Thymus (tissue), 11 donors: ENCODE results near the gene CCDC185. TPM values are rescaled to one million over a fixed set of nuclear protein-coding genes. Genes with fewer than 3 reads are reported as not detected.

Source experiments
- DNase-seq, 9 donors: peaks; one replicate each; pipeline ENCODE4 v3.0.0-alpha.2; 2013; ENCODE audit warnings: low spot score in 9 of 9, low read depth in 6 of 9, missing footprints in 1 of 9
- H3K27ac ChIP-seq, 2 donors: one replicate each; pipeline ENCODE4 v1.5.1; 2013; ENCODE audit warnings: control low read depth in 1 of 2, low read depth in 1 of 2, low read length in 1 of 2, mild to moderate bottlenecking in 1 of 2, moderate library complexity in 1 of 2
- H3K27me3 ChIP-seq, 2 donors: one replicate each; pipeline ENCODE4 v1.5.1; 2013; ENCODE audit warnings: low read length in 1 of 2; ENCODE audit not compliant: control insufficient read depth in 2 of 2, insufficient read depth in 1 of 2
- H3K36me3 ChIP-seq, 2 donors: one replicate each; pipeline ENCODE4 v1.5.1; 2013; ENCODE audit warnings: low read length in 1 of 2, mild to moderate bottlenecking in 1 of 2, moderate library complexity in 1 of 2; ENCODE audit not compliant: control insufficient read depth in 2 of 2, insufficient read depth in 2 of 2
- H3K4me1 ChIP-seq, 2 donors: one replicate each; pipeline ENCODE4 v1.5.1; 2013; ENCODE audit warnings: low read length in 2 of 2; ENCODE audit not compliant: control insufficient read depth in 2 of 2, insufficient read depth in 2 of 2
- H3K4me3 ChIP-seq, 2 donors: one replicate each; pipeline ENCODE4 v1.5.1; 2013; ENCODE audit warnings: low read length in 2 of 2, control low read depth in 1 of 2, mild to moderate bottlenecking in 1 of 2
- H3K9me3 ChIP-seq, 2 donors: one replicate each; pipeline ENCODE4 v1.5.1; 2013; ENCODE audit warnings: low read length in 1 of 2, mild to moderate bottlenecking in 1 of 2; ENCODE audit not compliant: control insufficient read depth in 2 of 2, insufficient read depth in 1 of 2
- WGBS: extraction: QIAGEN DNeasy Blood & Tissue Kit; methylation state at CpG from one replicate; pipeline ENCODE4 v1.1.7; 2013; 5-methylcytosine and 5-hydroxymethylcytosine counted together
- polyA plus RNA-seq: library from polyadenylated mRNA; stranded (reverse); fragments of 200-250 nt; gene quantifications from one replicate; pipeline ENCODE4 v1.2.3, GENCODE V29; 2013
- total RNA-seq: library from RNA; stranded (reverse); fragments of 120-200 nt; gene quantifications from one replicate; pipeline ENCODE4 v1.2.4, GENCODE V29; 2013
- donor health status: healthy.

Gene CCDC185
- total and polyA plus RNA-seq, 2 donors: not detected

DNA sequence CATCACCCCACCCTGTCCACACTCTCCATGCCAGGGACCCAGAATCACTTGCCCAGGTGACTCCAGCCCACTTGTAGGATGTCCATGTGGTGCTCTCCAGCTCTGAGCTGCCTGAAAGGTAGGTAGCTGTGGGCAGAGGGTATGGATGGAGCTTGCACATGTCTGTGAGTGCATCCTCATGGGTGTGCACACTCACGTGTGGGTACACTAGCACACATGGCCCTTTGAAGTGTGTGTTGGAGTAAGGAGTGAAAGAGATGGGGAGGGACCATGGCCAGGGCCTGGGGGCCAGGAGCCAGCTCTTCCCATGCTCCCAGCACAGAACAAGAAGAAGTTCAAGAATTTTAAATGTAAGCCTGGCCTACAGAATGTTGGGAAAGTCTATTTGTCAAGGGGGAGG lies 50.2 kb downstream of the CCDC185 start:
- DNase-seq: no peak

GRCh38 chr1:223444411-223444810 lies 51.2 kb downstream of the CCDC185 start:
- no peak overlapping the region for H3K4me3 ChIP-seq
- peaks cover 3 to 11% of the 10 kb centered on the region in 2 donors for H3K9me3 ChIP-seq
- 94% methylated on average over 7 of the region's 7 CpGs for WGBS
- H3K36me3 ChIP-seq: no peaks in the 10 kb centered on the region
- no peak overlapping the region for H3K27ac ChIP-seq
- no peaks in the 10 kb centered on the region for H3K4me1 ChIP-seq
- H3K27me3 ChIP-seq: no peaks in the 10 kb centered on the region
- DNase-seq: no peak

More for the DNA sequence above, 50.2 kb downstream of the CCDC185 start:
- no peaks in the 10 kb centered on the region for H3K36me3 ChIP-seq
- H3K27me3 ChIP-seq: no peaks in the 10 kb centered on the region
- no peak overlapping the region for H3K27ac ChIP-seq
- H3K4me1 ChIP-seq: no peaks in the 10 kb centered on the region
- H3K4me3 ChIP-seq: no peak overlapping the region
- WGBS: 100% methylated on average over 1 of the region's 1 CpG
- H3K9me3 ChIP-seq: peaks cover 3 to 11% of the 10 kb centered on the region in 2 donors

Other genes with a start within 250 kb of the CCDC185 start
- 4.6 TPM for gene SUSD4, start 29.2 kb upstream of the CCDC185 start, total RNA-seq
- gene SUSD4, start 29.2 kb upstream of the CCDC185 start, polyA plus RNA-seq: 5.2 TPM